ENCODE data around the gene WNT3A. TPM values are rescaled to one million over a fixed set of nuclear protein-coding genes. Genes with fewer than 3 reads are reported as not detected.

WNT3A gene
- total RNA-seq, 1 donor from 2014 or later: not detected

- Mint-ChIP-seq H3K27me3 (ENCODE audit: insufficient read depth) (peaks cover 3% of the 10 kb centered on the region), H3K36me3 (ENCODE audit: low read depth) (peaks cover 7% of the 10 kb centered on the region), H3K4me1 (ENCODE audit: low read depth) (peaks cover 24% of the 10 kb centered on the region), H3K27ac (no peak overlapping the region), H3K4me3 (peak overlapping the region; percentile 1), H3K9me3 (no peaks in the 10 kb centered on the region)
- intact Hi-C loops (cut with micrococcal nuclease): no loop called here
- no peak for DNase-seq (ENCODE audit: low spot score)
Observed at GRCh38 chr1:228110556-228110955, 103.8 kb downstream of the WNT3A start.

Other genes starting within 250 kb of the WNT3A start
- gene PRSS38, start 191.3 kb upstream of the WNT3A start, total RNA-seq: not detected in 2 replicates
- gene WNT9A, start 59.1 kb upstream of the WNT3A start, total RNA-seq: not detected in 2 replicates
- 404 TPM in 2 replicates for gene ARF1, start 75.7 kb downstream of the WNT3A start, total RNA-seq
- gene C1orf35, start 96.3 kb downstream of the WNT3A start, total RNA-seq: 27.7 and 30.7 TPM in 2 replicates
- 53.3 and 61.7 TPM in 2 replicates for gene MRPL55, start 102.3 kb downstream of the WNT3A start, total RNA-seq
- gene GUK1, start 133.3 kb downstream of the WNT3A start, total RNA-seq: 201 and 202 TPM in 2 replicates
- 0.61 and 0.93 TPM in 2 replicates for gene GJC2, start 142.9 kb downstream of the WNT3A start, total RNA-seq
- 7.5 and 8.1 TPM in 2 replicates for gene IBA57, start 158.8 kb downstream of the WNT3A start, total RNA-seq
- gene OBSCN, start 201.0 kb downstream of the WNT3A start, total RNA-seq: 15.0 and 15.2 TPM in 2 replicates

All from activated T-helper 1 cell treated with anti-CD3 and anti-CD28 coated beads, Interleukin-12 subunit alpha, Interleukin-12 subunit beta, Interleukin-2, Interleukin-4 antibody, amounts not matched to agents 30 ng/mL and 10 ng/mL and 1 ng/mL, durations not matched to agents 14 hours and 24 hours and 36 hours (primary cell).